KBM-7 (cell line): ENCODE results near the gene PTGES2.

Source experiments
- DNase-seq: peaks from one replicate; pipeline ENCODE4 v3.0.0-alpha.2; 2015
- in situ Hi-C: fragments of 300-500 bp; cut with MboI; formaldehyde crosslinking; loops from 2 replicates; pipeline ENCODE4 v1.14.3; 2020; ENCODE audit warnings: low sequenced_read_pairs, low pct_unique_long_range_greater_than_20kb, mixed read lengths

PTGES2 gene

DNA sequence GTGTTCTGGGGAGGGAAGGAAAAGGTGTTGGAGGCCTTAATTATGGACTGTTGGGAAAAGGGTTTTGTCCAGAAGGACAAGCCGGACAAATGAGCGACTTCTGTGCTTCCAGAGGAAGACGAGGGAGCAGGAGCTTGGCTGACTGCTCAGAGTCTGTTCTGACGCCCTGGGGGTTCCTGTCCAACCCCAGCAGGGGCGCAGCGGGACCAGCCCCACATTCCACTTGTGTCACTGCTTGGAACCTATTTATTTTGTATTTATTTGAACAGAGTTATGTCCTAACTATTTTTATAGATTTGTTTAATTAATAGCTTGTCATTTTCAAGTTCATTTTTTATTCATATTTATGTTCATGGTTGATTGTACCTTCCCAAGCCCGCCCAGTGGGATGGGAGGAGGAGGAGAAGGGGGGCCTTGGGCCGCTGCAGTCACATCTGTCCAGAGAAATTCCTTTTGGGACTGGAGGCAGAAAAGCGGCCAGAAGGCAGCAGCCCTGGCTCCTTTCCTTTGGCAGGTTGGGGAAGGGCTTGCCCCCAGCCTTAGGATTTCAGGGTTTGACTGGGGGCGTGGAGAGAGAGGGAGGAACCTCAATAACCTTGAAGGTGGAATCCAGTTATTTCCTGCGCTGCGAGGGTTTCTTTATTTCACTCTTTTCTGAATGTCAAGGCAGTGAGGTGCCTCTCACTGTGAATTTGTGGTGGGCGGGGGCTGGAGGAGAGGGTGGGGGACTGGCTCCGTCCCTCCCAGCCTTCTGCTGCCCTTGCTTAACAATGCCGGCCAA is 19.1 kb downstream of the PTGES2 start:
- in situ Hi-C loops = no loop called here
- no peak for DNase-seq

DNA sequence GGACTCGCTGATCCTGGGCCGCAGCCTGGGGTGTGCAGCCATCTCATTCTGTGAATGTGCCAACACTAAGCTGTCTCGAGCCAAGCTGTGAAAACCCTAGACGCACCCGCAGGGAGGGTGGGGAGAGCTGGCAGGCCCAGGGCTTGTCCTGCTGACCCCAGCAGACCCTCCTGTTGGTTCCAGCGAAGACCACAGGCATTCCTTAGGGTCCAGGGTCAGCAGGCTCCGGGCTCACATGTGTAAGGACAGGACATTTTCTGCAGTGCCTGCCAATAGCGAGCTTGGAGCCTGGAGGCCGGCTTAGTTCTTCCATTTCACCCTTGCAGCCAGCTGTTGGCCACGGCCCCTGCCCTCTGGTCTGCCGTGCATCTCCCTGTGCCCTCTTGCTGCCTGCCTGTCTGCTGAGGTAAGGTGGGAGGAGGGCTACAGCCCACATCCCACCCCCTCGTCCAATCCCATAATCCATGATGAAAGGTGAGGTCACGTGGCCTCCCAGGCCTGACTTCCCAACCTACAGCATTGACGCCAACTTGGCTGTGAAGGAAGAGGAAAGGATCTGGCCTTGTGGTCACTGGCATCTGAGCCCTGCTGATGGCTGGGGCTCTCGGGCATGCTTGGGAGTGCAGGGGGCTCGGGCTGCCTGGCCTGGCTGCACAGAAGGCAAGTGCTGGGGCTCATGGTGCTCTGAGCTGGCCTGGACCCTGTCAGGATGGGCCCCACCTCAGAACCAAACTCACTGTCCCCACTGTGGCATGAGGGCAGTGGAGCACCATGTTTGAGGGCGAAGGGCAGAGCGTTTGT is 19.9 kb downstream of the PTGES2 start:
- in situ Hi-C loops = no loop called here
- DNase-seq = no peak

GRCh38 chr9:128106940-128107467 is 20.5 kb downstream of the PTGES2 start:
- in situ Hi-C loops = no loop called here
- no peak for DNase-seq

- in situ Hi-C loops = no loop called here
- DNase-seq = no peak
These were observed 21.2 kb downstream of the PTGES2 start for GRCh38 chr9:128106181-128106939.

DNA sequence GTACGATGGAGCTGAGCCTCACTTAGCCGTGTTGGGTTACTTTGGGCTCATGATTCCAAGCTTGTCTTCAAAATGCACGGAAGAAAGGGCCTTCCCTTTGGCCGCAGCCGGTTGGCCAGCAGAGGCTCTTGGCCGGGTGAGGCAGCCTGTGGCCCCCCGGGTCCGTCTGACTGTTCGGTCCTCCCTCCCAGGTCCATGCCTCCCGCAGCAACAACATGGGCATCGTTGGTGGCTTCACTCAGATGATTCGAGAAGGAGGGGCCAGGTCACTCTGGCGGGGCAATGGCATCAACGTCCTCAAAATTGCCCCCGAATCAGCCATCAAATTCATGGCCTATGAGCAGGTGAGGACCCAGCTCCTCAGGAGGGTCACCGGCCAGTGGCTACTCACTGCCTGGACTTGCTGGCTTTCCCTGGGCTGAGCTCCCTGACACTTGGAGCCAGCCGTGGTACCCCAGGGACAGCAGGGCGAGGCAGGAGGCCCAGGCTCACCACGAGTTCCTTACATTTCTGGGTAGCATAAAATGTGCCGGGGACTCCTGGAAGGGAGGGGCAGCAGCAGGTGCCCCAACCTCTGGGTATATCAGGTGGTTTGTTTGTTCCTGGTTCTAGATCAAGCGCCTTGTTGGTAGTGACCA is 21.9 kb downstream of the PTGES2 start:
- in situ Hi-C loops = no loop called here
- DNase-seq = no peak

DNA sequence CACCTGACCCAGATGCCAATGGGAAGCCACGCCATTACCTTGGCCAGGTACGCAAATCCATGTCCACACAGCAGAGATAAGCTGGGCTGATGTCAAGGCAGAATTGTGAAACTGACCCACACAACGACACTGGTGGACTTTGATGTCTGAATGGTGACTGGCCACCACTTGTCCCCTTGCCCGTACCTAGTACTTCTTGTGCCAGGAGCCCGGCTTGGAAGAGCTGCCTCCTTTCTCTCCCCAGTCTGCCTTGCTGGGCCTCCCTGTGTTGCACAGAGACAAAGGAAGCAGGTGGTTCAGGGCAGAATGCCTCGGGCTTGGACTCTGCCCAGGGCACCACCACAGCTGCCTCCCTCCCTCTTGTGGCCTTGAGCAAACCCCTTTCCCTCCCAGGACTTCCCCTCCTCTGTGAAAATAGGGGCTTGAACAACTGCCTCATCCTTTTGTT is 23.3 kb downstream of the PTGES2 start:
- no peak for DNase-seq
- in situ Hi-C loops = no loop called here

DNA sequence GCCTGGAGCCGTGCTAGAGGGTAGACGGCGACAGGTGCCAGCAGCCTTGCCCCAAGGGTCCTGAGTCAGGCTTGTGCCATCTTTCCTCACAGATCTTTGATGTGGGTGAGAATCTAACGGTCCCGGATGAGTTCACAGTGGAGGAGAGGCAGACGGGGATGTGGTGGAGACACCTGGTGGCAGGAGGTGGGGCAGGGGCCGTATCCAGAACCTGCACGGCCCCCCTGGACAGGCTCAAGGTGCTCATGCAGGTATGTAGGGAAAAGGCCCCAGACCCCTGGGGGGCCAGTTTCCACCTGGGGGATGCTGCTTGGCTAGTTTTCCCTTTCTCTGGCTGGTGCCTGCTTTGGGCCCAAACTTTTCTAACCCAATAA is 24.0 kb downstream of the PTGES2 start:
- in situ Hi-C loops = no loop called here
- DNase-seq = no peak

DNA sequence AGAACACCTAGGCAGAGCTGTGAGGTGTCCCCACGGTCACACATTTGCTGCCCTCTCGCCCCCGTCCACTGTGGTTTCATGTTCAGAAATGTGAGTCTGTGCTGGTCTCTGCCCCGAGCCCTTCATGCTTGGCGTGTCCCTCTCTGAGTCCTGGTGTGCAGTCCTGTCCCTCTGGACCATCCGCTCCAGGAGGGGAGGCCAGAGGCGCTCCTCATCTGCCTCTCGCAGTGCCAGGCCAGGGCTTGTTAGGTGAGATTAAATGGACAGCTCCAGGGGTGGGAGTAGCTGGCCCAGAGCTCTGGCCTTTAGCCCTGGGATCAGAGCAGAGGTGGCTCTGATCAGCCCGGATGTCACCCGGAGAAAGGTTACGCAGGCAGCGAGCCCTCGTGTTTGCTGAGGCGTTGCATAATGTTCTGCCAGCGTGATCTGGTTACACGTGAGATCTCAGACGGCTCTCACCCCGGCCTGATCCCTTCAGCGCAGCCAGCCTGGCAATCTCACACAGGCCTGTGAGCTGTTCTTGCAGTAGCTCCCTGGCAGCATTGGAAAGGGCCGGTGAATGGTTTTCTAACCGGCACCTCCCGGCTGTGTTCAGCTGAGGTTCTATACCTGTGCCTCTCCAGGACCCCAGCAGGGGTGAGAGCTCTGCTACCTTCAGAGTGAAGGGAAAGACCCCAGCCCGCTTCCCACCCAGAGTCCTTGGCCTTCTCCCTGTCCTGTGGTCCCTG is 24.5 kb downstream of the PTGES2 start:
- no peak for DNase-seq
- in situ Hi-C loops = no loop called here

- in situ Hi-C loops = no loop called here
- DNase-seq = no peak
These were observed 25.3 kb downstream of the PTGES2 start for GRCh38 chr9:128102196-128102595.

DNA sequence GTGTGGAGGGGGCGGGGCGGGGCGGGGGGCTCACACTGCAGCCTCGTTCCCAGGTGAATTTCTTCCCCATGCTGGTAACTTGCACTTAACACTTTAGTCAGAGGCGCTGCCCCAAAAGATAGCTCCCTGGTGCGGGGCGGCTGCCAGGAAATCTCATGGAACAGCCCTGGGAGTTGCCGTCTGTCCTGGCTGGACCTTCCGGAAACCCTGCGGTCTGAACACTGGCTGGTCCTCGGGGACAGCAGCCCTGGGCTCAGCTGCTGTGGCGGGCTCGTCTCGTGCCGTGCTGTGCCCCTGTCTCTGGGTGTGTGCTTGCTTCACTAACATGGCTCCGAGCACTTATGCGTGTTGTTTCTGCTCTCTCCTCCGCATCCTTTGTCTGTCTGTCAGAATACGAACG is 25.8 kb downstream of the PTGES2 start:
- in situ Hi-C loops = no loop called here
- no peak for DNase-seq

- in situ Hi-C loops = no loop called here
- no peak for DNase-seq
These were observed 26.3 kb downstream of the PTGES2 start for GRCh38 chr9:128101231-128101661.

DNA sequence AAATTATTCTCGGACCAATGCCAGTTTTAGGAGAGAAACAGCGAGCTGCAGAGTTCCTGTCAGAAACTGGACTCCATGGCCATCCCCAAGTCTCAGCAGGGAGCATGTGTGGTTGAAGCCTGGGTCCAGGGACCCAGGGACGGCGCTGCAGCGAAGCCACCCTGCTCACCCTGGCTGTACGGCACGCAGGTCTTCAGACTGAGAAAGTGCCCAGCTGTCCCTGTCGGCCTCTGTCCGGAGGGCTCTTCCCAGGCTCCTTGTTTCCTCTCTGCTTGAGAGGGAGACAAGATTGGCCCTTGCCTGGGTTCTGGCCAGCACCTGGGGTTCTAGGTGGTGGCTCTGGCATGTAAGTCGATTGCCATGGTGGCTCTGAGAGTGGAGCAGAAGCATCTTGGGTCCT is 26.9 kb downstream of the PTGES2 start:
- in situ Hi-C loops = no loop called here

DNA sequence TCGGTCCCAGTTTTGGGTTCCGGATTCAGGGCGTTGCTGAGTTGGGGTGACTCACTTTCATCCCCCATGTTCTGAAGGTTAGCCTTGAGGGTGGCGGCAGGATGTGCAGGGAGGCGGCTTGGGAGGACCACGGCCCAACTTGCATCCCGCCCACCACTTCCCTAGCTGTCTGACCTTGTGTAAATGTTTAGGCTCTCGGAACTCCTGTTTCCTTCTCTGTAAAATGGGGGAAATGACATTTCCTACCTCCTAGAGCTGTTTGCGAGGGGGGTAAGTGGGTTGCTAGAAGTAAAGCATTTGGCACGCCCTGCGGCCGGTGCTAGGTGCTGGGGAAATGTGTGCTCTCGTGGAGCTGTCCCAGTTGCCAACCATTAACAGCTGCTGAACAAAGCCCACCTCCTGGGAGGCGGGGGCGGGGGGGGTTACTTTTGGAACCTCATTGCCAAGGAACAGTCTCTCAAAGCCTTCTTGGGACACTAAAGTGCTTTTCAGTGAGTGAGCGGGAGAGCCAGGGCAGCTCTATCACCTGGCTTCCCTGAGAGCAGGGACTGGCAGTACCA is 27.5 kb downstream of the PTGES2 start:
- in situ Hi-C loops = no loop called here
- DNase-seq = no peak

More for the DNA sequence above, 26.9 kb downstream of the PTGES2 start:
- no peak for DNase-seq

DNA sequence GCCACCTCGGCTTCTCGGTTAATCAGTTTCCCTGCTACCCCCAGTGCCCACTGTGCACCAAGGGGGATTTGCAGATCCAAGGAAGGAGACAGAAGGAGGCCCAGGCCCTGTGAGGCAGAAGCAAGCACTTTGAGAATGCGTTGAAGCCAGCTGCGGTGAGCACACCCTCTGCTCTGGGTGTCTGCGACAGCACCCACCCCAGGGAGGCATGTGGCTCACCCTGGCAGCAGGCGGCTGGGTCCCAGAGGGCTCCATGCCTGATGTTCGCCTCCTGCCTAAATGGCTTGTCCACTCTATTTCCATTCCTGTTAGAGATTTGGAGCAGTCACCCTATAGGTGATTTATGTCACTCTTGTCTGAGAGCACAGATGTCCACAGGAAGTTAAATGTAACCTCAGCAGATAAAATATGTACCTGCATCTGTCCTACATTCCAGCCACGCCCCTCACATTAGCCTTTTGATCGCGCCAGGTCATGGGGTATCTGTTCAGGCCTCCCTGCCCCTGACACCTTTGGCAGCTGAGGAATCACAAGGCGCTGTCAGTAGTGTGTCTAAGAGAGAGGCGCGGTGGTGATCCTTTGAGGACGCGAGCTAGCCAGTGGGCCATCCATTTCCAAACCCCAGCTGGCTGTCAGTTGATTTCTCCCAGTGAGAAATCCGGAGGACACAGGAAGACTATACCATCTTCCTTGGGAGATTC is 28.1 kb downstream of the PTGES2 start:
- no peak for DNase-seq
- in situ Hi-C loops = no loop called here

DNA sequence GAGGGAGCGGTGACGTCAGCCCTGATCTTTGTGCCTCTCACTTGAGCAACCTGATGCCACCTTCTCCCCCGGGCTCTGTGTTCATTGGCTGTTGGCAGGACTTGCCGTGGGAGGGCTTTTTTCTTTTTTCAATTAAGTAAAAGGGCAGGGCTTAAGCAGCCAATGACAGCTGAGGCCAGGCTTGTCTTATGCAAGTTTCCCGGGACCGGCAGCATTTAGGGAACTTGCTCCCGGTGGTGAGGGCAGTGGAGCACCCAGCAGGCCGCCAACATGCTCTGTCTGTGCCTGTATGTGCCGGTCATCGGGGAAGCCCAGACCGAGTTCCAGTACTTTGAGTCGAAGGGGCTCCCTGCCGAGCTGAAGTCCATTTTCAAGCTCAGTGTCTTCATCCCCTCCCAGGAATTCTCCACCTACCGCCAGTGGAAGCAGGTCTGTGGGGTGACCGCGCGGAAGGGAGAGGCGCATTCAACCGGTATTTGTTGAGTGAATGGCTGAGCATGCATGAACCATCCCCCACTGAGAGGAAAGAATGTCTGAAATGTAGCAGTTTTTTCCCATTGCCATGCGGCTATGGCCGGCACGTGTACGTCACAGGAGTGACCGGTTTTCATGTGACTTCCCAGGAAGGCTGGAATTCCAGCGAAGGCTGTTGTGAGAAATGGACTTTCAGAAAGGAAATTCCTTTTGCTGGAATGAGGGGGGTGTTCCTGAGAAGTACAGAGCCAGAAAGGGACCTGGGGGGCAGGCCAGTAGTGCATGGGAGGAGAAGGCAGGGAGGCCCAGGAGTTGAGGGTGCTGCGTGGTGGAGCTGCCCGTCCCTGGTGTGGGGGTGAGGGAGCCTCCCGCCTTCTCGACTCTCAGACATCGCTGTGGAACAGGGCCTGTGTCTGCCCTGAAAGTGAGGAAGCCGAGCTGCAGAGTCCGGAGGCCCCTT is 29.0 kb downstream of the PTGES2 start:
- in situ Hi-C loops = no loop called here
- DNase-seq = peak; percentile 97

DNA sequence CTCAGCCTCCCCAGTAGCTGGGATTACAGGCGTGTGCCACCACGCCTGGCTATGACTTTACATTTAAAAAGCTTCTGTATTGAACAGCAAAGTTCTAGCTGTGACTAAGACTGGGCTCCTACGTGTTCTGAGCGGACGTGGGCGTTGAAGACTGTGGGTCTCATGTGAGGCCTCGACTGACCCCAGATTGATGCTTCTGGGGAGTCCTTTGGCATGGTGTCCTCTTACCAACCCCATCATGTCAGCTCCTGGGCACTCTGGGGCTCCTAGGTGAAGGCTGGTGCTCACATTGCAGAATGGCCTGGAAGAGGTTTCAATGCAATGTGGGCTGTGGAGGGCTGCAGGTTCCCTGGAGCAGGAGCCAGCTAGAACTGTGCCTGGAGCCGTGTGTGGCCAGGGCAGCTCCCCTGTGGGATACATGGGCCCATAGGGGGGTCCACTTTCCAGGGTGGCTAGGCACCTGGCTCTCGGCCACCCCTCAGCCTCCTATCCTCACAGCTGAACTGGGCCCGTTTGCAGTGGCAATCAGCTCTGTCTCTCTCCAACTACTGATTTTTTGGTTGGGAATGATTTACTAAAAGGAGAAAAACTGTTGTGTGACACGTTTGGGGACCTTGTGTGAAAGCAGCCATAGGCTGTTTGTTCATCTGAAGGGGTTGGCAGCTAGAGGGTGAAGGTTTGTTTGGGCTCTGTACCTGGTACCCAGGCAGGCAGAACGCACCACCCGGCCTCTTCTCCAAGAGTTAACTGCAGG is 29.8 kb downstream of the PTGES2 start:
- in situ Hi-C loops = no loop called here
- DNase-seq = no peak
